NCI-H524 (cell line): ENCODE data around the gene IL24.
A peak's percentile ranks its signal among the peaks of the same experiment; 100 is the strongest.
"Not testable (repeated sequence)": the region's sequence is repeated elsewhere in the genome, so short reads cannot be mapped to it uniquely, and the experiment has no call there.

Experiments
- DNase-seq, 2 experiments: peaks; one replicate each; lab custom pipeline; 2025; lab: John Stamatoyannopoulos, UW

Gene IL24

DNA sequence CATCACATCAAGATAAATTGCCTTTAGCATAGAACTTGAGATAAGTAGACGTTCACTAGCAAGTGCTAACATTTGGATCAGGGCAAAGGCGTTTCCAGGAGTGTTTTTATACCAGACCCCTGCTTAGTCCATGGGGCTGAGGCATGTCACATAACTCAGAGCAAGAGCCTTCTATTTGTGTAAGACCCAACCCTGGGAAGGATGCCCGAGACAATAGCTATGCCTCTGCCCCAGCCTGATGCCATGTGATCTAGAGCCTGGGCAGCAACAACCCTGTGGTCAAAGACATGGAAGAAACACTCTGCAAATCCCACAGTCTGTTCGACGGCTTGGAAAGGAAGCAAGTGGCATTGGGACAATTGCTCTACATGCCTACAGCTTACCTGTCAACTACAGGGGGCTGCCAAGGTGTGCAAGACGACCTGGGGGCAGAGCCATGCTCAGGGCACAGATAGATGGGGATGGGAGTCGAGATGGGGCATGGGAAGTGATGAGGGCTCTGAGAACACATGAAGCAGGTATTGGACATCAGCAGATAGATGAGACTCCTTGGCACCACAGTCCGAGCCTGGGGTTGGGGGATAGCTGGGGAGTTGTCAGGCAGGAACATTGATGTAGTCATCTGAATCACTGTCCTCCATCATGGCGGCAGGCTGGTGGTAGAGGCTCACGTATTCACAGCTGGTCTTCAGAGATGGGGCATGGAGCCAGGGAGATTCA lies 7.3 kb downstream of the IL24 start:
- no peak for DNase-seq

DNA sequence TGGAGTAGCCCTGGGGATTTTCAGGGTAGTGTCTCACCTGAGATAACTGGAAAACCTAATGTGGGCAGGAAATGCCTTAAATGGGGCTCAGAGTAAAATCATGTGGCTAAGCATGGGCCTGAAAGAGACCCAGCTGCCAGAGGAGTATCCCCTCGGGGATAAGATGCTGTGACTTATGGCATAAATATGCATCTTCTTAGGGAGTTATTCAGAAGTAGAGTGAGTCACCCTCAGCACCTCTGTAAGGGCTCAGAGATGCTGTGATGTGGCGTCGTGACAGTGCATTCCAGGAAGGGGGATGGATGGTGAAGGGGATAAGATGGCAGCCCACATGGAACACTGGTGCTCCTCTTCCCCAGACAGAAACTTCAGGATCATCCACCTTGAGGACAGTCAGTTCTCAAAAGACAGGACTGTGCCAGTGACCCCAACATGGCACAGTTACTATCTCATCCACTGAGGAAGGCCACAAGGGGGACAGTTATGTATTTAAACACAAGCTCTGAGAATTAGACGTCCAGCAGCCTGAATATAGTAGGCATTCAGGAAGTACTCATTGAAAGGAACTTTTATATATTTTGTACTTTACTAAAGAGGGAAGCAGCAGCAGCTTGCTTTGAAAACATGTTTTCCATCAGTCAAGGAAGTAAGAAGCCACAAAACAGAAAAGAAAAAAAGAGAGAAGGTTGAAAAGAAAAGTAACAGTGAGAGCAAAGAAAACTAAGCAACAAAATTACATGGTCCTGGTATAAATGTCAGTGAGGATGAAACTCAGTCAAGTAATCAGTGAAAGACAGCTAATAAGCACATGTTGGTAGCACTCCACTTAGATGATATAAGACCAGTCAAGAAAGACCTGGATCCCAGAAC lies 8.3 kb downstream of the IL24 start:
- DNase-seq, result no peak

- DNase-seq, result peak in 1 of 2 experiments; percentile 18
Observed at GRCh38 chr1:206907304-206907991, 10.2 kb downstream of the IL24 start.

GRCh38 chr1:206908038-206908437 lies 10.8 kb downstream of the IL24 start:
- DNase-seq, result no peak

DNA sequence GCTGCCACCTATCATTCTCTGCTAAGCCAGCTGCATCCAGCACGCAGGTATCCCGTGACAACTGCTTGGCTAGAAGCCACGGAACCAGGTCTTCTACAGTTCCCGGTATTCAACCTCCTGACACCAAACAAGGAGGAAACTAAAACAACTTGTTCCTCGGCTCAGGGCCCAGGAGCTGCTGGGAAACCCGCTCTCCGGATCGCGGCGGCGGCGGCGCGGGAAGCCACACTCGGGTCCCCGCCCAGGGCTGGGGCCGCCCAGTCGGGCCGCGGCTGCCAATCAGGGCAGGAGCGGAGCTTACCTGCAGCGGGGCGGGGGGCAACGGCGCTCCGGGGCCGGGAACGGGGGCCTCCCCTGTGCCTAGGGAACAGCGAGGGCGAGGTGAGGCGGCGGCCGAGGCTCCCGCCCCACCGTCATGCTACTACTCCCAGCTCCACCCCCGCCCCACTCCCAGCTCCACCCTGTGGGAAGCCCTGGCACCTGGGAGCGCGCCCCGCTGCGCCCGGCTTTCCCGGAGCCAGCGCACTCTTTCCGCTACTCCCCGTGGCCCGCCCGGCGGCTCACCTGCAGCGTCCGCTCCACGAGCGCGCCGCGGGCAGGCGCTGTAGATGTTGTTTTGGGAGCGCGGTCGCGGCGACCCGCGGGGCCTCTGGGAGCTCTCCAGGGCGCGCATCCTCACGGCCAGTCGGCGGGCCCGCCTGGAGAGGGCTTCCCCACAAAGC lies 12.1 kb downstream of the IL24 start:
- DNase-seq, result peak; percentile 45 to 47

- DNase-seq, result no peak
Observed at GRCh38 chr1:206909883-206910318, 12.7 kb downstream of the IL24 start.

- DNase-seq, result peak in 1 of 2 experiments; percentile 31
Observed at GRCh38 chr1:206911064-206911663, 13.9 kb downstream of the IL24 start.

DNA sequence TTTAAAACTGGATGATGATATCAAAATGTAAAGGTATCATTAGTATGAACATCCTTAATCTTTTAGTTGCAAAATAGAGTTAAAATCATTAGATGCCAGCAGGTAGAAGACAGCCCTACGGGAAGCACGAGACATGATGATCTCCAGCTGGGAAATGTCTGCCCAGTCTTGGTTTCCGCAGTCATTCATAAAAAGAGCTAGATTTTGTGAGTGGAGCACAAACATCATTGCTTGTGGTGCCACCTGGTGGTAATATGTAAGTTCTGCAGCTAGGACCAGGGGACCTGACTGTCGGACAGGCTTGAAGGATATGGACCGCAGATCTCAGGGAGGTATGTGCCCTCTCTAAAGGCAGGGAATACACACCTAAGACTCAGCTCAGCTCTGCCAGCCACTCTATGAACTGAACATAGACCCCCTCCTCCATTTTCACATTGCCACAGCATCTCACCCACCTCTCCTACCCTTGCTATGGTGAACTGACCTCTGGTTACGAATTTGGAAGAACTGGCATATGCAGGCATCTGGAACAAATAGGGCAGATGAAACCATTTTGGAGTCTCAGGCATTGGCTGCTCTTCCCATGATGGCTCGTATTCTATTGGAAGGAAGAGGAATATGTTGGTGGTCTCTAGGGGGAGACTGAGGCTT lies 15.3 kb downstream of the IL24 start:
- peak; percentile 54 to 82 for DNase-seq

DNA sequence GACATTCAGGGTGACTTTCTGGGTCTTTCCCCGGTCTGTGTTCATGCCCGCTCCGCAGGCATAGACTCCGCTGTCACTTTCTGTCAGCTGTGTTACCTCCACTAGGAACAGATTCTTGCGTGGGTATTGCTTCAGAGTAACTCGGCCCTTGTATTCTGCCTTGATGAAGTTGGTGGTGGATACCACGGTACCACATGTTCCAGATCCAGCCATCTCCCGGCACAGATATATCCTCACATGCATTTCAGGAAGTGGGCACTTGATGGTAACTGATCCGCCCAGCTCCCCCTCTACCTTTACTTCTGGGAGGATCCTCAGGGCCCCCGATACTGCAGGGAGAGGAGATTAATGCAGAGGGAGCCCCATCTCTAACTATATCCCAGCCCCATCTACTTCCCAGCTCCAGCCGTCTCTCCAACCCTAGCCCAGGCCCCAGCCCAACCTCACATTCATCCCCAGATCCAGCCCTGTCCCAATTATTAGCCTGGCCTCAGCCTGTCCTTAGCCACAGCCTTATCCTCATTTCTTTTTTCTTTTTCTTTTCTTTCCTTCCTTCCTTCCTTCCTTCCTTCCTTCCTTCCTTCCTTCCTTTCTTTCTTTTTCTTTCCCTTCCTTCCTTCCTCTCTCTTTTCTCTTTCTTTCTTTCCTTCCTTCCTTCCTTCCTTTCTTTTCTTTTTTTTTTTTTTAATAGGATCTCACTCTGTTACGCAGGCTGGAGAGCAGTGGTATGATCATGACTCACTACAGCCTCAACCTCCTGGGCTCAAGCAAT lies 16.7 kb downstream of the IL24 start:
- DNase-seq, result no peak

DNA sequence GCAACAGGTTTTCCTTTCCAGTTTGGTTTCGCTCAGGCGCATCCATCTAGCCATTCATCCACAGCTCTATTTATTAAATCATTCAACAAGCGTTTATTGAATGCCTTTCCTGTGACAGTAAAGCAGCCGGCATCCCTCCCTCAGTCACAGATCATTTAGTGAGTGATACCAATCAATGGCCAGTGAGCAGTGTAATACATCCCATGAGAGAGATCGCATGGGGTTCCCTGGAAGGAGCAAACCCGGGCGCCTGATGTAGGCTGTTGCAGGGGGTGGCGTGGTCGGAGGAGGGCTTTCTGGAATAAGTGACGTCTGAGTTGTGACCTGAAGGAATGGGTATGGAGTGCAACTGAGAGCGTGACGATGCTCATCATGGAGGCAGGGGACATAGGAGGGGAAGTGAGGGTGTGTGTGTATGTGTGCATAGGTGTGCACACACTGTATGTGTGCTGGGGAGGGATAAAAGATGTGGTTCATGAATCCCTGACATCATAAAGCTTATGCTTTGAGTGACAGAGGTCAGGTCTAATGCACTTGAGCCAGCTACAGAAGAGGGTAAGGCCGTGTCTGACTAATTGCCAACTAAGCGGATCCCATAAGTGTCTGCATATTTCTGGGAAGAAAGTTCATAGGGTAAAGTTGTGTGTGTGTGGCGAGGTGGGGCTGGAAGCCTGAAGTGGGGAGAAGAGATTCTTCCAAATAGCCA lies 17.9 kb downstream of the IL24 start:
- DNase-seq, result no peak

DNA sequence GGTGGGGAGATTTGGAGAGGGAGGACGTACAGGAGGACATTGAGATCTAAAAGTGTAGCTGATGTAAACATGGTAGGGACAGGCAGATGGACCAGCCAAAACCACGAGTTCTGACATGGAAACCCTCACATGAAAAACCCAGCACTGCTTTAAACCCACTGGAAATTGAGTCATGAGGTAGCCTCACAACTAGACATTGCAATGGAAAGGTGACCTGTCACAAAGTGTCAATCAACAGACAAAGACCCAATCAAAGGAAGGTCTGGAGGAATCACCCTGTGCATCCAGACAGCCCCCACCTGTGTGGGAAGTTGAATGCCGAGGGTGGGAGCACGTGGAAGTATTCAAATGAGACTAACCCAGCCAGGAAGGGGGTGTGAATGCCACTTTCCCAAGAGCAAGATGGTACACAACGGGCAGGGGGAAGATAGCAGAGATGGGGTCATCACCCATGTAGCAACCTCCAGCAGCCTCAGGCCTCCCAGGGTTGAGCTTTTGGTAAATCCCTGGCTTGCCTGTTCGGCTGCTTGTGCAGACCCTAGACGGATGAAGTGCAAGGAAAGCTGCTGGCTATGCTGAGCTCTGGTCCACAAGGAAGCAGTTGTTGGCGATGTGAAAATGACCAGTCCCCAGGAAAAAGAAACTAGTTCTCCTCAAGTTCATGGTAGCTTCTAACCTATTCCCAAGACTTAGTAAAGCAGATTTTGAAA lies 18.9 kb downstream of the IL24 start:
- DNase-seq, result no peak

DNA sequence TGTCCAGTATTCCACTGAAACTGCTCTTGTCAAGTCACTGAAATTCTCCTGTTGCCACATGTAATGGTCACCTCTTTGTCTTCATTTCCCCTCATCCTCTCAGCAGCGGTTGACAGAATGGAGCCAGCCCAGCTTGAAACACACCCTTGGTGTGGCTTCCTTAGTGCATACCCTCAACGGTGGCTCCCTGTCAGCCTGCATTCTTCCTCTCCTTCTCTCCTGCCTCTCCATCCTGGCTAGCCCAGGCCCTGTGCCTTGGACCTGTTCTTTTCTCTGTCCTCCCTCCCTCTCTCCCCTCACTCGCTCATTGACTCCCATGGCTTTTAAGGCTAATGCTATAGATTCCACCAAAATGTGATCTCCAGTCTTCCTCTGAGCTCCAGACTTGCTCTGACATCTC lies 20.8 kb downstream of the IL24 start:
- DNase-seq, result no peak

DNA sequence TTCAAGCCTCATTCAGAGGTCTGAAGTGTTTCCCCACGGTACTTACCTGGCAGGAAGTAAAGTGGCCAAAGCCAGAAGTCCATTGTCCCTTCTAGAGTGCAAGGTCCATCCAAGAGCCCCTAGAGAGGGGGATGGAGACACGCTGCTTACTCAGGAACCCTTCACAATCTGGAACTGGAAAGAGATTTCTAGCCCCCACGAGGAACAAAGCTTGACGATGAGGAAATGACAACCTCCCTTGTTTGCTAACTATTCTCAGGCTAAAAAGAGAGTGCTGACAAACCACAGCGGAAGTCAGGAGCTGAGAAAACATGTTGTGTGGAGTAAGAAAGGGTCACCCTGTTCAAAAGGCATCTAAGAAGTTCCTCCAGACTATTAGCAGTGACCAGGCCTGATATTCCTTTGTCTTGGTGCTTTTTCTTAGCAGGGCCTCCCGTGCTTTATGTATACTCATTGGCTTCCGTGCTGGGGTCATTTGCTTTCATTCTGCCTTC lies 24.6 kb downstream of the IL24 start, which contains the start of gene FCMR:
FCMR (minus strand) TSS at position 170 of the 494 bp plus-strand sequence; CDS start at position 83, 87 bp downstream.
- DNase-seq, result no peak

DNA sequence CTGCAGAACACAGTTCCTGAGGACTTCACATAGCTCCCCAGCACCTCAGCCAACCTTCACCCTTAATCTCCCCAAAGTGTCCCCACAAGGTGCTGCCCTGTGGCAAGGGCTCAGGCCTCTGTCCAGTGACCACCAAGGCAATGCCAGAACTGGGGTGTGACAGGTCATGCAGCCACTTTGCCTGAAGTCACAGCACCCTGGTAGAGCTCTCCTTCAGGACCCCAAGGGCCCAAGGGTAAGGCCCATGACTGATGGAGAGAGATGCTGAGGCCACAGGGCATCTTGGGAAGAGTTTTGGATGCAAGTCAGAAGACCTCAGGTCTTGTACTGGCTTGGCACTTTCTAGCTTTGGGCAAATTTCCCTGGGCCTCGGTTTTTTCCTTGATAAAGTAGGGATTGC lies 25.3 kb downstream of the IL24 start:
- no peak for DNase-seq

DNA sequence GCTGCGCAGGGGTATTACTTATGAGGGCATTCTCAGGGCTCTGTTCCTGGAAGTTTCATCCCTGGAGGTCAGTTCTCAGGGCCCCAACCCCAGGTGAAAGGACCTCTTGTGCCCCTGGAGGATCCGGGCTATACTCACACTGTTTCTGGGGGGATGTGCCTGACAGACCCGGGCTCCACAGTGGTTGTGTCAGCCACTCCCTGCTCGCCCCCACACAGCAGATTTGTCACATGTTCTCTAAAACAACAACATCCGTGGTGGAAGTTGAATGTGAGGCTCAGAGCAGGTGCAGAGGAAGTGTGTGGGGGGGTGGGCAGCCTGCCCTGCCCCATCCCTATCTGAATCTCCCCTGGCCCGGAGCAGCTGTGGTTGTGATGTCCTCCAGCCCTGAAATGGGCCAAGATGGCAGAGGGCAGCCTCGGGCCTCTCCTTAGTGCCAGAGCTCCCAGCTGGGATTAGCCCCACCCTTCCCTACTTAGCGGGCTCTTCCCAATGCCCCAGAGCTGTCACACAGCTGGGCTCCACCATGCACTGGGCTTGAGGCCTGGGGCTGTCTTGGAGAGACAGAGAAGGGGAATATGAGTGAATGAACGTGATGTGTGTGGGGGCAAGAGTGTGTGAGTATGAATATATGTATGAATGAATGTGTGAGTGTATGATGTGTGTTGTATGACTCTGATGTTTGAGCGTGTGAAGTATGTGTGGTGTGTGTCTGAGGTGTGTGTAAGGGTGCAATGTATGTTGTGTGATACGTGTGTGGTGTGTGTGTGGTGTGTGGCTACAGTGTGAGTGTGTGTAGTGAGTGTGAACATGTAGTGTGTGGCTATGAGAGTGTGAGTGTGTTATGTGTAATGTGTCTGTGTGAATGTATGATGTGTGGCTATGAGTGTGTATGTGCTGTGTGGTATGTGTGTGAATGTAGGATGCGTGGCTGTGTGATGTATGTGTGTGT lies 26.0 kb downstream of the IL24 start:
- DNase-seq, result peak in 1 of 2 experiments; percentile 8

- DNase-seq, result not testable (repeated sequence)
Observed at GRCh38 chr1:206923961-206924557, 26.8 kb downstream of the IL24 start.

DNA sequence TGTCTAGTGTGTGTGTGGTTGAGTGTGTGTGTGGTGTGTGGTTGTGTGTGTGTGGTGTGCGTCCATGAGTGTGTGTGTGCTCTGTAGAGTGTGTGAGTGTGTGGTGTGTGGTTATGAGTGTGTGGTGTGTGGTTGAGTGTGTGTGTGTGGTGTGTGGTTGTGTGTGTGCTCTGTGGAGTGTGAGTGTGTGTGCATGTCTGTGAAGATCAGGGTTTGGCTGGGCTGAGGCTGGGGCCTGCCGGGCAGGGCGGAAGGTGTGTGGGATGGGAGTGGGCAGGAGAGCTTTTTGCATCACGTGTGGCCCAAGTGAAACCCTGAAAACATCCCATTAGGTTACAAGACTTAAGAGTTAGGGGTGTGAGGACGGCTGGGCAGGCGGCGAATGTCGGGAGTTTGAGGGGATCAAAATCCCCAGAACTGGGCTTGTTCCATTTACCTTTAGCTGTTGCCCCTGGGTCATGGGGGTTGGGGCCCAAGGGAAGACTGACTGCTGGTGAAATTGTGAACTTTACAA lies 27.4 kb downstream of the IL24 start:
- no peak for DNase-seq
